HG03045 (cell line): ENCODE measurements around the gene SLC66A3.
"Not testable (repeated sequence)": the region's sequence is repeated elsewhere in the genome, so short reads cannot be mapped to it uniquely, and the experiment has no call there.

Experiments used
- ATAC-seq: cut with Tn5 transposase; IDR thresholded peaks from one replicate; pipeline ENCODE4 v1.9.1; 2021; ENCODE audit warnings: mild to moderate bottlenecking, moderate library complexity; ENCODE audit not compliant: unreplicated experiment

Gene SLC66A3

DNA sequence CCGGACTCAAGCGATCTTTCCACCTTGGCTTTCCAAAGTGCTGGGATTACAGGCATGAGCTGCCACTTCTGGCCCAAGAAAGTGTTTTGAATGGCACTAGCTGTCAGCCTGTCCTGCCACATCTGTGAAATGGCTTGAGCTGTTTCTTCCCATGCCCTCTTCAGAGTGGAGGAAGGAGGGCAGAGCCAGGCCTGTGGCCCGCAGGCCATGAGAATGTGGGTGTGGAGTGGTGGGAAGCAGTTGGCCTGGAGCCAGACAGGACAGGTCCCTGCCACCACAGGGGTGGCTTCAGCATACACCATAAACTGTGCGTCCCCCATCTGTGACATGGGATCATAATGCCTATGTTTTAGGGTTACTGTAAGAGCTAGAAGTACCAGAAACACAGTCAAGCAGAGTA lies 6.5 kb downstream of the SLC66A3 start:
- ATAC-seq, result no peak

DNA sequence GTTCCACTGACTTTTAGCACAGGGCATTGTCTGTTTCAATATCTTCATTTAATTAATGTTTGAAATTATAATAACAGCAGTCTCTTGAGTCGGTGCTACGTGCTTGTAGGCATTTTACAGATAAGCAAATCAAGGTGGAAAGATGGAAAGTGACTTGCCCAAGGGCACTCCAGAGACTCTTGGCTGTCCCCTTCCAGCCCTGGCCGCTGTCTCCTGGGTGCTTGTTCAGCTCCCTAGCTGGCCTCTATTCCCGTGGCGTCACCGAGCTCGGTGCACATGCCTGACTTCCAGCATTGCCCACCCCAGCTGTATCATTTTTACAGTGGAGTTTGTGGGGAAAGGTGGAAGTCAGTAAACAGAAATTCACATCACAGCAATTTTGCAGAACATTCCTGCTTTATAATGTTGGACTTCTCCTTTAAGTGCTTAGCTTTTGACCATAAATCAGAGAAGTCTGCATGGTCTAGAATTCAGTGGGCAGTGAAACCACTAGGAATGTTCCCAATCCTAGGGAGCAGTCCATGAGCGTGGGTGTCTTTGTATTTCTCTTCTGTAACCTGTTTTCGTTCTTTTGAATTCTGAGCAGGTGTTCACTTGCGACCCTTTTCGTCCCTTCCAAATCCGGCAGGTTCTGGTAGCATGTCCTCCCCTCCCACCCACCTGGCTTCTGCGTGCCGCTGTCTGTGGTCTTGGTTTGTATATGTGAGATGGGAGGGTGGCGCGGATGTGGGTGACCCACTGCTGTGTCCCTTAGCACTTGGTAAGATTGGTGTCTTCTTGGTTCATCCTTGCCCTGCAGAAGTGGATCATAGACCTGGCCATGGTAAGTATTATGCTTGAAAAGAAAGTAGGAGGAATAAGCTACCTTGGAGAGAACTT lies 8.4 kb downstream of the SLC66A3 start:
- no peak for ATAC-seq

DNA sequence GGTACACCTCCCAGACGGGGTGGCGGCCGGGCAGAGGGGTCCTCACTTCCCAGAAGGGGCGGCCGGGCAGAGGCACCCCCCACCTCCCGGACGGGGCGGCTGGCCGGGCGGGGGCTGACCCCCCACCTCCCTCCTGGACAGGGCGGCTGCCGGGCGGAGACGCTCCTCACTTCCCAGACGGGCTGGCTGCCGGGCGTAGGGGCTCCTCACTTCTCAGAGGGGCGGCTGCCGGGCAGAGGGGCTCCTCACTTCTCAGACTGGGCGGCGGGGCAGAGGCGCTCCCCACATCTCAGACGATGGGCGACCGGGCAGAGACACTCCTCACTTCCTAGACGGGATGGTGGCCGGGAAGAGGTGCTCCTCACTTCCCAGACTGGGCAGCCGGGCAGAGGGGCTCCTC lies 9.8 kb downstream of the SLC66A3 start:
- not testable (repeated sequence) for ATAC-seq

DNA sequence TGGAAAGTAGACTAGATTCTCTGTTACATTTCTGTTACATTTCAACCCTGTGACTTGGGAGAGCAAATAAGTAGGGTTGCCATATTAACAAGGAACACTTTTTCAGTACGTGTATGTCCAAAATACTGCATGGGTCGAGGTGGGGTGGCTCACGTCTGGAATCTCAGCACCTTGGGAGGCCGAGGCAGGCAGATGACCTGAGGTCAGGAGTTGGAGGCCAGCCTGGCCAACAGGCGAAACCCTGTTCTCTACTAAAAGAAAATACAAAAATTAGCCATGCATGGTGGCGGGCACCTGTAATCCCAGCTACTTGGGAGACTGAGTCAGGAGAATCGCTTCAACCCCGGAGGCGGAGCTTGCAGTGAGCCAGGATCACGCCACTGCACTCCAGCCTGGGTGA lies 11.2 kb downstream of the SLC66A3 start:
- ATAC-seq, result no peak

DNA sequence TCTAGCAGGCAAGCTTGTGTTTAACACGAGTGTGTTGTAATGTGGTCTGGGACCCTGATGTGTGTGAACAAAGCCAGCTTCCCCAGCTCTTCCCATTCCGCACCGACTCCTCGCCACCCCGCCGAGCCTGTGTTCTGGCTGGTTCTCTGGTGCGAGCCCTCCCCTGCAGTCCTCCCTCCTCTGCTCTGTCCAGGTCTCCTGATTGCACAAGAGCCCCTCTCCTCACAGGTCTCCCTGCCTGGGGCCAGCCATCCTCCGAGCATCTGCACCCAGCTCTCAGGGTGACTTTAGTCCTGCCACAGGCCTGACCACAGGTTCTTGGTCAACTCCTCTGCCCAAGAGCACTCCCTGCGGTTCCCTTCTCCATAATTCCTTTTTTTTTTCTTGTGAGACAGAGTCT lies 13.2 kb downstream of the SLC66A3 start:
- no peak for ATAC-seq

DNA sequence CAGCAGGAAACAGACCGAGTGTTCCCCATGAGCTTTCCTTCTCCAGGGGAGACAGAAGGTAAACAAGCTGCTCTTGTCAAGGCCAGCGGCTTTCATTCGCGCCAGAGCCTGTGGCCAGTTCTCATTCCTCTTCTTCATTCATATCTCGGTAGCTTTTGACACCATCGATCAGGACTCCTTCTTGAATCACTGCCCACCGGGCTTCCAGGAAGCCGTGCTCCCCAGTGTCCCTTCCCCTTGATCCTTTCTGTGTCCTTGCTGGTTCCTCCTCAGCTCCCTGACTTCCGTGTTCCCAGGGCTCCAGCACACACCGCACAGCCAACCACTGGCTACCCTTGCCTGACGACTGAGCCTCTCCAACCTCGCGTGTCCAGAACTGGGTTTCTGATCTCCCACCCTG lies 14.1 kb downstream of the SLC66A3 start:
- ATAC-seq, result no peak

DNA sequence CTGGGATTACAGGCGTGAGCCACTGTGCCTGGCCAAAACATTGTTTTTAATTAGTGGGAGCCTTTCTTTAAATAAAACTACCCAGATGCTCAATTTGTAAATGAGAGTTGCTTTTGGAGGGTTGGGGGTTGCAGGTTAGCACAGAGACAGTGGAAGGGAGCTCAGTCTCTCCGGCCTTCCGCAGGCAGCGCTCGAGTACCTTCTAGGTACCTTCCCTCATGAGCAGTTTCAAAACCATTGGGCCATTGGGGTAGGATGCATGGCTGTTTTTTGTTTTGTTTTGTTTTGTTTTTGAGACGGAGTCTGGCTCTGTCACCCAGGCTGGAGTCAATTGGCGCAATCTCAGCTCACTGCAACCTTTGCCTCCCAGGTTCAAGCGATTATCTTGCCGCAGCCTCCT lies 19.0 kb downstream of the SLC66A3 start:
- no peak for ATAC-seq

DNA sequence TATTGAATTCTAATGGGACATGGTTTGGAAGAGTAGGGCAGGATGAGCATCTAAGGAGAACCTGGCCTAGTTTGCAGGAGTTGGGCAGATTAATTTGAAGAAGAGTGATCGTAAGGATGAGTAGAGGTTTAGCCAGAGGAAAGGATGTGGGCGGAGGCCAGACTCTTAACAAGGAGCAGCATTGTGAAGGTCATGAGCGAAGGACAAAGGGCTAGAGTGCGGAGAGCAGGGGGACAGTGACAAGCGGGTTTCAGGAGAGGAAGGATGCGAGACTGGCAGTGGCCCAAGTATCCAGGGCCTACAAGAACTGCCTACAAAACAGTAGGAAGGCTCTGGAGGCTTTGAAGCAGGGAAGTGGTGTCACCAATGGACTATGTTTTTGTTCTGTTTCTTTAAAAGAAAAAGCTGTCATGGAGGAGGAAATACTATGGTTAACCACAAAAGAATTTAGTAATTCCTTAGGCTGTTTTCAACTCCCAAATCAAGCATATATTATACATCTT lies 20.1 kb downstream of the SLC66A3 start:
- no peak for ATAC-seq

DNA sequence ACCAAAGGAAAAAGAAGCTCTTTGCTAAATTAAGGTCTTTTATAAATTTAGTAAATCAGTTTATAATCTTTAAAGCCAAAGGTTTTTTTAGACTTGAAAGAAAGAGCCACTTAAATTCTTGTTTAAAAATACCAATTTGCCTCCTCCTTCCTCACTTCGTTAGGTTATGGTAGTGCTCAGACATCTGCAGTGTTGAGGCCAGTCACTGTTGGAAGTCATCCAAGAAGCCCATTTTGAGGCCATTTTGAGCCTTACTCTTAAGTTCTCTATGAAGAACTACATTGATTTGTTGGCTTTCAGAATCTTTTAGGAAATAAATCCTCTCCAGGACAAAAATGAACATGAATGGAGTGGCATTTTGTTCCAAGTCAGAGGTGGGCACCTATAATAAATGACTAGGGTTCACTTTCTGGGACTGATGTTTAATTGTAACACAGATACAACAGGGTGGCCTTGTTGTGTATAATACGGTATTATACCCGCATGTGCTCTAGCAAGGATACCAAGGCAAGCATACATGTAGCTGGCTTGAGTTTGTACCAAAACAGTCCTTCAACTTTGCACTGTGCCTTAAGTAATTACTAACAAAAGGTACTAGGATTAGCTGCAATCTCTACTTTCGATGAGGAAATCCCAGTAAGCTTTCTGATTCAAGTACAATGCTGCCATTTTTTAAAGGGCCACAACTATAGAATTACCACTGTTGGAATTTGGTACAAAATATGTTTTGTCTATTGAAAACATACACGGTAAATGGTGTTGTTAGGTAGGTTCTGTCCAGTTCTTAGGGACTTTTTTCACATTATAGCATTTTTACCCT lies 22.8 kb downstream of the SLC66A3 start:
- no peak for ATAC-seq

DNA sequence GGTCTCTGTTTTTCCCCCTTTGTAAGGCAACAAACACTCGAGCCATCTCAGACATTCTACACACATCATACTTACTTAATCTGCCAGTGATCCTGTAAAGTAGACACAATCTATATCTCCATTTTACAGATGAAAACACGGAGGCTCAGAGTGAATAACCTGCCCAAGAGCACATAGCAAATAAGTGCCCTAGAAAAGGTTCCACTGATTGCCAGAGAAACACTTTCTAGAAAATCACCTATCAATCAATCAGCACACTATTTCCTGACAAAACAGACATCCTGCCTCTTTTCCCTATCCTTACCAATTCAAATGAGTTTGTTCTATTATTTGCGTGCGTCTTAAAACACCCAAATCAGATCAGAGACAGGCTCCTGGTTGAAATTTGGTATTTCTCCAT lies 23.9 kb downstream of the SLC66A3 start:
- ATAC-seq, result no peak

DNA sequence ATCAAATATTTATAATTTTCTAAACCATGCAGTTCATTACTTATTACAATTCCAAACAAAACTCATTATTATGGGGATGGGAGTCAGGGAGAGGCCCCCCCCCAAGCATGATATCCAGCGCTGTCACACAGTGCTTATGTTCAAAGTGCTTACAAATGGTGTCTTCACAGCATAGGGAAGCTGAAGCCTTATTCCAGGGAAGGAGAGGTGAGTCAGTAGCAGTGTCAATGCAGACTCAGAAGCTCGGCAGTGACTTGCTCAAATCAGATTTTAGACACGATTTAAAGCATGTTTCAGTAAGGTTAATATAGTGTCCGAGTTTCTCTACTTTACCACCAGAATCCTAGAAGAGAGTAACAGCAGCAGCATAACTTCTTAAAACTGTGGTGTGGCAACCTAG lies 24.6 kb downstream of the SLC66A3 start:
- no peak for ATAC-seq

DNA sequence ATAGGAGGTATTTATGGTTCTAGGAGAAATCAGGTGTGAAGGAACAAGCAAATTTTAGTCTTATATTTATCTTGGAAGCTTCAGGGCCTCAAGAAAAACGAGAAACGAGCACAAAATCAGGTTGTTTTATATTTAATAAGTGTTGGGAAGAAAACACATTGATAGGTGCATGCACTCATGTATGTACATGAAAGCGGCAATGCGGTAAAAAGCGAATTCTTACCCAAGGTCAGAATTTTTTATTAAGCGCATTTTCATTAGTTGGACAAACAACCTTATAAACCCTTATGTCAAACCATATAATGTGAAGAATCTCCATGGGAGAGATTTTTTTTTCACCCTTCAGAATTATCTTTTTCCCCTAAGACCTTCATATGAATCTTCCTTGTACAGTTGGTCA lies 25.4 kb downstream of the SLC66A3 start:
- ATAC-seq, result no peak

DNA sequence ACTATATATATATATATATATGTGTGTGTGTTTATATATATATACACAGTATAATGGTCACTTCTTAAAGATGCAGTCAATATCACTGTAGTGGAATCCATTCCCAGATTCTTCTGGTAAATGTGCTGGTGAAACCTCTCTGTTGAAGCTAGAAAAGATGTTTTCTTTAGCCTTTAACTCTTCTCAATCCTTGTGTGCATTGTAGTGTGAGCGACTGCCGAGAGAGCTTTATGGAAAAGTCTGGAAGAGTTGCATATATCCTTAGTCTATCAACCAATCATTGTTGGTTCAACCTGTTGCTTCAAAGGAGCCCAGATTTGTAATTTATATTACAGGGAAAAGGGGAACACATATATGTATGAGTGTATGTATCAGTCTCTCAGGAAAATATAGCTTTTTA lies 27.7 kb downstream of the SLC66A3 start:
- ATAC-seq, result no peak

DNA sequence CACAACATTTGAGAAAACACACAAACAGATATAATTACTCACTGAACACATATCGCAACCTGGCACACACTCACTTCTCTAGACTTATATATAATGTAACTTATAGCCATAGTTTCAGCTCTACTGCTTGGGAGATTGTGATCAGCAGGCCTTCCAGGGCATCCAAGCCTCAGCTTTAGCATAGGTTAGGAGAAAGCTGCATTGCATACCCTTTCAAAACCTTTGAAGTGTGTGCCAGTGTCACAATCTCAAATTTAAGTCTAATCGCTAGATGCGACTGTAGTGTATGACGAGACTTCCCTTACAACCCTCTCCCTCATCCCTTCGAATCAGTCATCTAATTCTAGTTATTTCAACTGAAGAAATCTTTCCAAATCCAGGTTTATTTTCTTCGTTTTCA lies 30.9 kb downstream of the SLC66A3 start:
- no peak for ATAC-seq

DNA sequence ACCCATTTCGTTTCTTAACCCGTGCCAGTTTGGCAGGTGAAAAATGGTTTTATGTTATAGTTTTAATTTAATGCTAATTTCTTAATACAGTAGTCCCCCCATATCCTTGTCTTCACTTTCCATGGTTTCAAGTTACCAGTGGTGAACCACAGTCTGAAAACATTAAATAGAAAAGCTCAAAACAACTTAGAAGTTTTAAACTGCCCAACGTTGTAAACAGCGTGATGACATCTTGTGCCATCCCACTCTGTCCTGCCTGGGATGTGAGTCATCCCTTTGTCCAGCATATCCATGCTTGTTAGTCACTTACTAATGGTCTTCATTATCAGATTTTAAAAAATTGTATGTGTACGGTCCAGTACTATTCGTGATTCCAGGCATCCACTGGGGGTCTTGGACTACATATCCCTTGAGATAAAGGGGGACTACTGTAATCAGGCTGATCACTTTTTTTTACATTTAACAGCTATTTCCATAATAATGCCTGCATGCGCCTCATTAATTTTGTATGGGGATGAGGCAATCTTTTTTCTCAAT lies 31.9 kb downstream of the SLC66A3 start:
- no peak for ATAC-seq

DNA sequence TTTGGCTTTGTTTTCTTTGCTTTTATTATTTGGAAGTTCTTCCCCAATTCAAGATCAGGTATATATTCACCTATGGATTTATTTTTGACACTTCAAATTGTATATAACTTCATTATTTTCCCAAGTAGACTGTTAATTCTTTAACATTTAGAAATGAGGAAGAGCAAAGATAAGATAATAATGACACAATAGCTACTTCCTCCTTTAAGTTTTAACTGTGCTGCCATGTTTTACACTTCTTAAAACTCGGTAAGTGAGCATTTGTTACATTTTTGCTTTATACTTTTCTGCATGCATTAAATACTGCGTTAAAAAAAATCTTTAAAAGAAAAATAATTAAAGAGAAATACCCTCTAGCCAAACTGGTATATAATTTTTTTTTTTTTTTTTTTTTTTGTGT lies 32.5 kb downstream of the SLC66A3 start:
- ATAC-seq, result no peak

DNA sequence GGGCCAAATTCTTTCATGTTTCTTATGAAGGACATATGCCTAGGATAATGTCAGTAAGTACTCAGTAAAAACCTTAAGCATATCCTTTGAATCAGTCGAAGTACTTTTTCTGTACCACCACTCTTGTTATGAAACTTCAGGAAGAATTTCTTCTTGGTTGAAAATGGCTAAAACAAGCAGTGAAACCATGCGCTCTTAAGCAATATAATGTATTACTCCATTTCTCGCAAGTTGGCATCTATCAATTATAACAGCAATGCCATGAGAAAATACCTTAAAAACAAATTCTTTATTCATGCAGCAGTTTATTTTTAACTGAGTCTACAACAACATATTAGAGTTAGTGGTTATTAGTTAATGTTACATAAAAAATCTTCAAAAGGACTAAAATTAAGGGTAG lies 41.0 kb downstream of the SLC66A3 start:
- ATAC-seq, result no peak

DNA sequence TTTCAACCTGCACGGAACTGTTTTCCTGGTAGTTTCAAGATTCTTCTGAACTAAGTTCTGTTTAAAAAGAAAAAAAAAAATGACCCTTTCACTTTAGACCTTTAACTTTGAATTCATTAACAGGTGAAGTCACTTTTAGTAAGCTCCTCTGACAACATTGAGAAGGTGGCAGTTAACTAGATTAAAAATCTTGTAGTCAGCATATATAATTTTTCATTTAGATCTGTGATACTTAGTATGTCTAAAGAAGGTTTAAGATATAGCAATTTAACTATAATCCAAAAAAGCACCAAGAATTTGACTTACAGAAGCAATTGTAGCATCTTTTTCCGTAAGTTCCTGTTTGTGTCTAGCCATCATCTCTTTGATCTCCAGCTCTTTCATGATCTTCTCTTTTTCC lies 45.4 kb downstream of the SLC66A3 start:
- no peak for ATAC-seq

DNA sequence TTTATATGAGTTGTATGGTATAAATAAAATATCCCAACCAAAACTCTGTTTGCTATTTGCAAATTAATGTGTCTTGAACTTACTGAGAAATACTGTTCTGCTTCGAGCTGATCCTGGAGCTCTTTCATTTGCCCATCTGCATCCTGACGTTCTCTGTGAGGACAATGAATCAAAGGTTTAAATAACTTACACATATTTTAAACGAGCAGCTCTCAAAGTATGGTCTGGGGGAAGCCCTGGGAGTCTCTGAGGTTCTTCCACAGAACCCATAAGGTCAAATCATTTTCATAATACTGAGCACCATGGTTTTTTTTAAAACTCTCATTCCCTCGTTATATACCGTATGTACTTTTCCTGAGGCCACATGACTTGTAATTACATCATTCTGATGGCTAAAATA lies 46.7 kb downstream of the SLC66A3 start:
- ATAC-seq, result no peak

DNA sequence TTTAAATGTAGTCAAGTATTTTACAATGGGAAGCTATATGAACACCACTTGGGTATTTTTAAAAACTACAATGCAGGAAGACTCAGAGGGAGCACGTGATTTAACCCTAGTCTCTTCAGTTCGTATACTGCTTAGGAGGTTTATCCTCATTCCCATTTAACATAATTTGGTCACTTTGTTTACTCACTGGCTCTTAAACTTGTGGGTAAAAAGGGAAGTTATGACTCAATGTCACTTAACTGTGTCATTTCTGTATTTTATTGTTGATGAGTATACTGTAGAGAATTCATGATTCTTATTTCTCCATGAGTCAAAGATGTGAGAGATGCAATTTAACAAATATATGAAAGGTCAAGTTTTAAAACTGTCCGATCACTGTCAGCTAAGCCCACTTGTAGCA lies 48.2 kb downstream of the SLC66A3 start:
- ATAC-seq, result no peak

DNA sequence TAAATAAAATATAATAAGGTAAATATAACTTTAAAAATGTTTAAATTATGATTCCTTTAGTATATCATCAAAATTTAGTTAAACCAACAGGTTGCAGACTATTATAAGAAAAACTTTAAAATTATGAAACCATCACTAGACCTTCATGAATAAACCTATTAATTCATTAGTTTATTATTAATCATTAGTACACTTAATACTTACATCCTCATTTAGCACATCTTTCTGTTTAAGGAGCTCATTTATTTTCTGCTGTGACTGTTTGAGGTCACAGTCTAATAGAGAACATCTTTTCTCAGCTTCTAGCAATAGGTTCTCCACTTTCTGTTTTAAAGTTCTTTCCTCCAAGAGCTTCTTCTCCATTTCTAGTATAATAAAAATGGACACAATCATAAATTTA lies 52.8 kb downstream of the SLC66A3 start:
- ATAC-seq, result no peak

DNA sequence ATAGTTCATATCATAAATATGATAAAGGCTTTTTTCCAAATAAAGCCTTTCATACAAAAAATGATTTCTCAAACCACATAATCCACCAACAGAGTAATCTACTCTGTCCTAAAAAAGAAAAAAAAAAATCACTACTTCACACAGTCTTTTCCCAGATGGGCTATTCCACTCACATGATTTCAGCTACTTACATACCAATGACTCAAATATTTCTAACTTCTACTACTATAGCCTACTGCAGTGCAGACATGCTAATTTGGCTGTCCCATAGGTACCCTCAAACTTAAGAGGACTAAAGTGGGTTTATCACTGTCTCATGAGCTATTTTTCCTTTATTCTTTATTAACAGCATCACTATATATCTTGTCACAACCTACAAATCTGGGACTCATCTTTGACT lies 57.4 kb downstream of the SLC66A3 start:
- no peak for ATAC-seq
